HCT116 (cell line): Measurements from ENCODE around the gene EIF3L. TPM values are rescaled to one million over a fixed set of nuclear protein-coding genes. Genes with fewer than 3 reads are reported as not detected.

Source experiments
- ATAC-seq: fragments of 200-7000 bp; cut with Tn5 transposase; 2 replicates; pipeline ENCODE4 v1.9.1; 2020; ENCODE audit warnings: mild to moderate bottlenecking, moderate library complexity
- BruUV-seq: library from RNA; stranded (reverse); fragments of 400-500 nt; replicated peaks from 2 replicates; lab custom pipeline; 2021; lab: Mats Ljungman, UMichigan
- CTCF ChIA-PET: fragments of 300-600 bp; sonication (Branson Sonifier 250); formaldehyde crosslinking; loops from one replicate; lab custom pipeline; 2021; ENCODE audit warnings: antibody characterized with exemption; lab: Charles Lee
- POLR2A ChIA-PET: fragments of 300-600, 350-600 bp; sonication (Branson Sonifier 250); formaldehyde crosslinking; loops from one replicate; lab custom pipeline; 2021; ENCODE audit warnings: antibody characterized with exemption; lab: Charles Lee
- RAD21 ChIA-PET, 2 experiments: fragments of 300-600 bp; sonication (Branson Sonifier 250); formaldehyde crosslinking; loops; one replicate each; lab custom pipeline; 2023; ENCODE audit warnings: low total read pairs in 2 of 2; ENCODE audit not compliant: uncharacterized antibody in 2 of 2, unreplicated experiment in 2 of 2, low non-redundant PET in 1 of 2; lab: Charles Lee
- DNase-seq: peaks from one replicate; pipeline ENCODE4 v3.0.0-alpha.2; 2010; ENCODE audit warnings: low read depth, low spot score
- H2AFZ ChIP-seq: fragments of 200-600 bp; shearing (Covaris generic), sonication (generic); 2 replicates; pipeline ENCODE4 v1.6.1; 2017; ENCODE audit warnings: low read depth, mixed run types, mixed read lengths, antibody characterized with exemption, low read length; ENCODE audit not compliant: poor library complexity, severe bottlenecking
- H3K27ac ChIP-seq: 2 replicates; pipeline ENCODE4 v1.5.1; 2012; ENCODE audit warnings: low read depth, low read length
- H3K27me3 ChIP-seq: fragments of 200-600 bp; sonication (generic); 2 replicates; pipeline ENCODE4 v1.6.1; 2016; ENCODE audit warnings: mixed run types, low read length, mixed read lengths; ENCODE audit not compliant: insufficient read depth
- H3K36me3 ChIP-seq, 2 experiments: fragments of 200-500 bp in 1 of 2; fragments of 200-600 bp in 1 of 2; sonication (Bioruptor generic) in 1 of 2; sonication (generic) in 1 of 2; 2 replicates each; pipeline versions ENCODE4 v1.5.1 to v1.6.1; 2014 to 2016; ENCODE audit warnings: low read length in 2 of 2, inconsistent platforms in 1 of 2, mixed read lengths in 1 of 2, mixed run types in 1 of 2; ENCODE audit not compliant: insufficient read depth in 2 of 2, control insufficient read depth in 1 of 2
- H3K4me1 ChIP-seq, 2 experiments: fragments of 200-600 bp in 1 of 2; sonication (generic) in 1 of 2; 2 replicates each; pipeline versions ENCODE4 v1.5.1 to v1.6.1; 2012 to 2017; ENCODE audit warnings: low read length in 2 of 2, inconsistent platforms in 1 of 2, mild to moderate bottlenecking in 1 of 2, mixed read lengths in 1 of 2, mixed run types in 1 of 2, moderate library complexity in 1 of 2; ENCODE audit not compliant: insufficient read depth in 2 of 2, control insufficient read depth in 1 of 2
- H3K4me2 ChIP-seq: fragments of 200-600 bp; sonication (generic); 2 replicates; pipeline ENCODE4 v1.6.1; 2017; ENCODE audit warnings: mixed run types, low read length, mixed read lengths
- H3K4me3 ChIP-seq, 2 experiments: fragments of 200-600 bp in 1 of 2; sonication (generic) in 1 of 2; replicated peaks in 1 of 2; 2 replicates each; pipeline ENCODE4 v1.5.1; 2011 to 2016; ENCODE audit warnings: low read length in 2 of 2, control low read depth in 1 of 2, low read depth in 1 of 2, mild to moderate bottlenecking in 1 of 2, mixed read lengths in 1 of 2, mixed run types in 1 of 2
- H3K79me2 ChIP-seq: fragments of 200-600 bp; sonication (generic); 2 replicates; pipeline ENCODE4 v1.6.1; 2017; ENCODE audit warnings: mild to moderate bottlenecking, mixed run types, low read length, moderate library complexity, mixed read lengths; ENCODE audit not compliant: insufficient read depth
- H3K9ac ChIP-seq: fragments of 200-600 bp; sonication (generic); 2 replicates; pipeline ENCODE4 v1.6.1; 2016; ENCODE audit warnings: low read length, mixed read lengths
- H3K9me2 ChIP-seq: fragments of 200-600 bp; sonication (generic), shearing (Covaris generic); 2 replicates; pipeline ENCODE4 v1.6.1; 2017; ENCODE audit warnings: mixed run types, mild to moderate bottlenecking, moderate library complexity; ENCODE audit not compliant: insufficient read depth
- H3K9me3 ChIP-seq, 2 experiments: fragments of 200-500 bp in 1 of 2; fragments of 200-600 bp in 1 of 2; sonication (Bioruptor generic) in 1 of 2; sonication (generic) in 1 of 2; 2 replicates each; pipeline ENCODE4 v1.6.1; 2014 to 2017; ENCODE audit warnings: low read length in 2 of 2, mixed read lengths in 2 of 2, inconsistent platforms in 1 of 2, low read depth in 1 of 2, mild to moderate bottlenecking in 1 of 2, mixed run types in 1 of 2, moderate library complexity in 1 of 2; ENCODE audit not compliant: control insufficient read depth in 1 of 2, insufficient read depth in 1 of 2
- H4K20me1 ChIP-seq: fragments of 200-600 bp; sonication (generic), shearing (Covaris generic); 2 replicates; pipeline ENCODE4 v1.6.1; 2017; ENCODE audit warnings: mixed run types, mild to moderate bottlenecking, moderate library complexity; ENCODE audit not compliant: insufficient read depth
- CBX3 ChIP-seq: IDR thresholded peaks from 2 replicates; pipeline ENCODE4 v1.6.1; 2012; ENCODE audit warnings: low read depth
- CEBPB ChIP-seq: IDR thresholded peaks from 2 replicates; pipeline ENCODE4 v1.6.1; 2012; ENCODE audit warnings: low read depth
- ELF1 ChIP-seq: IDR thresholded peaks from 2 replicates; pipeline ENCODE4 v1.6.1; 2012; ENCODE audit warnings: low read depth, borderline replicate concordance
- EZH2phosphoT487 ChIP-seq: fragments of 200-600 bp; IDR thresholded peaks from 2 replicates; pipeline ENCODE4 v1.6.1; 2018; ENCODE audit warnings: antibody characterized with exemption, borderline replicate concordance
- FOSL1 ChIP-seq: IDR thresholded peaks from 2 replicates; pipeline ENCODE4 v1.6.1; 2012; ENCODE audit warnings: low read depth
- POLR2A ChIP-seq: IDR thresholded peaks from 2 replicates; pipeline ENCODE4 v1.7.0; 2011; ENCODE audit warnings: borderline replicate concordance; ENCODE audit not compliant: insufficient read depth, insufficient read length; ENCODE audit errors: extremely low read depth
- SIN3A ChIP-seq: IDR thresholded peaks from 2 replicates; pipeline ENCODE4 v1.6.1; 2012; ENCODE audit warnings: low read depth
- SP1 ChIP-seq: IDR thresholded peaks from 2 replicates; pipeline ENCODE4 v1.6.1; 2012; ENCODE audit warnings: low read depth
- SRF ChIP-seq: IDR thresholded peaks from 2 replicates; pipeline ENCODE4 v1.6.1; 2012; ENCODE audit warnings: low read depth
- ZFX ChIP-seq: fragments of 450-650 bp; IDR thresholded peaks from 2 replicates; pipeline ENCODE4 v1.6.1; 2017
- ZNF274 ChIP-seq: fragments of 200-500 bp; sonication (Bioruptor generic); IDR thresholded peaks from 2 replicates; pipeline ENCODE4 v1.6.1; 2014; ENCODE audit warnings: mild to moderate bottlenecking, low read depth, low read length, inconsistent platforms
- intact Hi-C: fragments of 100-400 bp; cut with micrococcal nuclease; formaldehyde crosslinking; loops from 2 replicates; pipeline ENCODE4 v1.10.0; 2022
- total RNA-seq: library from RNA; stranded (reverse); gene quantifications from one replicate; pipeline ENCODE4 v1.2.1, GENCODE V29; 2021; ENCODE audit not compliant: unreplicated experiment
- TF ChIP-seq, protein P1 (sequence below): IDR thresholded peaks from 2 replicates; pipeline ENCODE4 v1.6.1; 2012

The EIF3L gene
- total RNA-seq, 1 experiment from 2014 or later, result 687 TPM

DNA sequence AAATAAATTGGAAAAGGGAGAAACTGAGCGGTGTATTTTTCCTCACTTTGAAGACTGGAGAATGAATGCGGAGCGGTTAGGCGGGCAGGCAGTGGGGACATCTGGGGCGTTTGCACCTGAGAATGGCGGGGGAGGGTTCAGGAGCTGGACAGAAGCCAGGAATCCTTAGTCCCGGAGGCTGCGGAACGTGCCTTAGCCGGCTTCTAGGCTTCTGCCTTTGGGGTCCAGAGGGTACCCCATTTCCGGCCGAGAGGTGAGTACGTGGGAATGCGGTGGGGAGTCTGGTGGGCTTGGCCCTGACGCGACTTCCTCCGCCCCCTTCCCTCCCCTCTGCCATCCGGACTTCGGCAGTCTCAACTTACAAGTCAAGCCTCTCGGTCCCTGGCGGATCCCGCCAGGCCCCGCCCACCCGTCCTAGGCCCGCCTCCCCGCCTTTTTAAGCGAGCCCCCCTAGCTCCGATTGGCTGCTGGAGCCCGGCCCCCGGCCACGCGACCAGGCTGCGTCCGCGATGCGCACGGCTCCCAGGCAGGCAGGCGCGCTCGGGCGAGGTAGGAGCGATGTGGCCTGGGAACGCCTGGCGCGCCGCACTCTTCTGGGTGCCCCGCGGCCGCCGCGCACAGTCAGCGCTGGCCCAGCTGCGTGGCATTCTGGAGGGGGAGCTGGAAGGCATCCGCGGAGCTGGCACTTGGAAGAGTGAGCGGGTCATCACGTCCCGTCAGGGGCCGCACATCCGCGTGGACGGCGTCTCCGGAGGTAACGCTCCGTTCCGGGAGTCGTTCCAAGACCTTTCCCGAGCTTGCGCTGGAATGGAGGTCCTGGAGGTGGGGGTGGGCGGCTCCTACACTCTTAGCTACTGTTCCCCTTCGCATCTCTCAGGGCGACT is 41.6 kb upstream of the EIF3L start, which contains the start of gene GCAT (continued):
- no peak for TF ChIP-seq ZNF274
- no peak; the same call in 1 of the 2 replicates for TF ChIP-seq CEBPB
- peak; percentile 85 for TF ChIP-seq SRF
- TF ChIP-seq EZH2phosphoT487, result no peak
- peak; percentile 75 for TF ChIP-seq CBX3
- peak; percentile 82 for TF ChIP-seq SP1
- TF ChIP-seq FOSL1, result peak; percentile 29

GRCh38 chr22:37808294-37808657 is 40.9 kb upstream of the EIF3L start:
- H3K9me2 ChIP-seq, result no peaks in the 10 kb centered on the region
- peak overlapping the region; percentile 98 for H3K9ac ChIP-seq
- H3K9me3 ChIP-seq, result no peaks in the 10 kb centered on the region
- no peaks in the 10 kb centered on the region for H3K27me3 ChIP-seq
- peak overlapping the region; percentile 64 for H3K27ac ChIP-seq
- no peak for TF ChIP-seq ELF1
- TF ChIP-seq, protein P1, sequence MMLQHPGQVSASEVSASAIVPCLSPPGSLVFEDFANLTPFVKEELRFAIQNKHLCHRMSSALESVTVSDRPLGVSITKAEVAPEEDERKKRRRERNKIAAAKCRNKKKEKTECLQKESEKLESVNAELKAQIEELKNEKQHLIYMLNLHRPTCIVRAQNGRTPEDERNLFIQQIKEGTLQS, result no peak
- TF ChIP-seq POLR2A, result no peak
- TF ChIP-seq SIN3A, result no peak
- no peak for TF ChIP-seq ZFX
- RAD21 ChIA-PET, result interaction anchor here in 1 of 2 experiments (1.2 kb wide), 1 partner anchor 26 kb away, joined by 4 read pairs; no protein-coding TSS in a partner anchor
- POLR2A ChIA-PET, result interaction anchor here (1.0 to 4.3 kb wide), 15 partner anchors 11 to 368 kb away, joined by 3 to 41 read pairs (median 8); partner anchors contain the start of genes ANKRD54, C22orf23, GALR3 and GGA1
- CTCF ChIA-PET, result interaction anchor here (1.5 to 1.9 kb wide), 3 partner anchors 9 to 55 kb away, joined by 4 to 17 read pairs (median 9); no protein-coding TSS in a partner anchor
- H3K4me1 ChIP-seq, result peaks cover 11 to 53% of the 10 kb centered on the region in 2 experiments; a peak in 3 of 4 replicates
- H3K36me3 ChIP-seq, result no peaks in the 10 kb centered on the region; a peak in 1 of 4 replicates
- no peak for ATAC-seq
- no peak for DNase-seq
- peaks cover 52% of the 10 kb centered on the region for H3K79me2 ChIP-seq
- H3K4me3 ChIP-seq, result peak overlapping the region; percentile 80 to 95
- BruUV-seq, result no TSS peak
- no peak overlapping the region for H2AFZ ChIP-seq
- intact Hi-C loops, result loop anchor here (5.0 kb wide), 1 partner anchor 201 kb away; the partner anchor contains the start of gene GGA1
- H3K4me2 ChIP-seq, result peak overlapping the region; percentile 91
- H4K20me1 ChIP-seq, result no peaks in the 10 kb centered on the region
